Caco-2 (cell line): ENCODE measurements around the gene PPP1R12C. TPM values are rescaled to one million over a fixed set of nuclear protein-coding genes. Genes with fewer than 3 reads are reported as not detected.
A peak's percentile ranks its signal among the peaks of the same experiment; 100 is the strongest.

ENCODE experiments used
- BruUV-seq: library from RNA; stranded (reverse); fragments of 400-500 nt; replicated peaks from 2 replicates; lab custom pipeline; 2021; lab: Mats Ljungman, UMichigan
- CTCF ChIA-PET: fragments of 300-600 bp; sonication (Branson Sonifier 250); formaldehyde crosslinking; loops from one replicate; lab custom pipeline; 2022; ENCODE audit warnings: antibody characterized with exemption; lab: Charles Lee
- POLR2A ChIA-PET: fragments of 300-600 bp; sonication (Branson Sonifier 250); formaldehyde crosslinking; loops from one replicate; lab custom pipeline; 2022; ENCODE audit warnings: antibody characterized with exemption; lab: Charles Lee
- DNase-seq, 2 experiments: peaks; one replicate each; pipeline versions ENCODE4 v3.0.0 to v3.0.0-alpha.2; 2020 to 2022
- H3K27me3 ChIP-seq: replicated peaks from 2 replicates; pipeline ENCODE4 v1.6.0; 2011; ENCODE audit warnings: low read length; ENCODE audit not compliant: control insufficient read depth, insufficient read depth
- H3K36me3 ChIP-seq: 2 replicates; pipeline ENCODE4 v1.5.1; 2011; ENCODE audit warnings: low read length; ENCODE audit not compliant: control insufficient read depth, insufficient read depth
- H3K4me1 ChIP-seq: fragments of 250-450 bp; sonication (Bioruptor Pico); 2 replicates; pipeline ENCODE4 v1.5.1; 2020; ENCODE audit warnings: mild to moderate bottlenecking
- H3K4me3 ChIP-seq: 2 replicates; pipeline ENCODE4 v1.5.1; 2011; ENCODE audit warnings: low read depth, mild to moderate bottlenecking, control low read depth, low read length
- H3K9me3 ChIP-seq: fragments of 250-450 bp; sonication (Bioruptor Pico); 2 replicates; pipeline ENCODE4 v1.5.1; 2020; ENCODE audit warnings: mild to moderate bottlenecking, moderate library complexity
- H3K27ac Mint-ChIP-seq: one replicate; pipeline ENCODE4 v1.8.0; 2022; ENCODE audit warnings: mixed read lengths; ENCODE audit not compliant: unreplicated experiment
- H3K27me3 Mint-ChIP-seq: one replicate; pipeline ENCODE4 v1.8.0; 2022; ENCODE audit warnings: mixed read lengths; ENCODE audit not compliant: insufficient read depth, unreplicated experiment
- H3K36me3 Mint-ChIP-seq: one replicate; pipeline ENCODE4 v1.8.0; 2022; ENCODE audit warnings: mild to moderate bottlenecking, mixed read lengths; ENCODE audit not compliant: insufficient read depth, unreplicated experiment
- H3K4me1 Mint-ChIP-seq: one replicate; pipeline ENCODE4 v1.8.0; 2022; ENCODE audit warnings: low read depth, mixed read lengths; ENCODE audit not compliant: unreplicated experiment
- H3K4me3 Mint-ChIP-seq: one replicate; pipeline ENCODE4 v1.8.0; 2022; ENCODE audit warnings: mild to moderate bottlenecking, moderate library complexity, mixed read lengths; ENCODE audit not compliant: unreplicated experiment
- H3K9me3 Mint-ChIP-seq: one replicate; pipeline ENCODE4 v1.8.0; 2022; ENCODE audit warnings: mixed read lengths; ENCODE audit not compliant: unreplicated experiment
- intact Hi-C: fragments of 100-400 bp; cut with micrococcal nuclease; formaldehyde crosslinking; loops from one replicate; pipeline ENCODE4 v1.10.0; 2022; ENCODE audit not compliant: unreplicated experiment
- total RNA-seq: library from RNA; stranded (reverse); gene quantifications from 2 replicates; pipeline ENCODE4 v1.2.3, GENCODE V29; 2022
- TF ChIP-seq, protein P1 (sequence below), 2 experiments: fragments of 200-600 bp in 1 of 2; IDR thresholded peaks; 1 replicate in 1 of 2; 2 replicates in 1 of 2; pipeline versions ENCODE4 v1.5.1 to v1.8.0; 2011 to 2022; ENCODE audit warnings: antibody characterized with exemption in 1 of 2, control low read depth in 1 of 2, inconsistent platforms in 1 of 2, low read depth in 1 of 2, low read length in 1 of 2, mild to moderate bottlenecking in 1 of 2, moderate library complexity in 1 of 2; ENCODE audit not compliant: insufficient read depth in 1 of 2, severe bottlenecking in 1 of 2, unreplicated experiment in 1 of 2

Gene PPP1R12C
- total RNA-seq, 1 experiment from 2014 or later: 104 TPM

DNA sequence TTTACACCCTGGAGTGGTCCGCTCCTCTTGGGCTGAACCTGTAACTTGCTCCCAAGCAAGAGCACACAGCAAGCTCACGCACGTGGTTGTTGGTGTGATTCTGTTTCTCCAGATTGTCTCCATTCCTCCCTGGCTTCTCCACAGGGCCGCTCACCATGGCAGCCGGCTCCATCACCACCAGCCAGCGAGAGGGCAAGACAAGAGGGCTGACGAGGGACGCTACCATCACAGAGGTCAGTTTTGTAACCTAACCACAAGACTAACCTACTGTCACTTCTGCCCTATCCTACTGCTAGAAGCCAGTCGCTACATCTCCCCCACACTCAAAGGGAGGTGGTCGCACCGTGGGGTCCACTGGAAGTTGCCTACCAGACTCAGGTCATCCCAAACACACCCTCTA is 74.7 kb downstream of the PPP1R12C start:
- Mint-ChIP-seq H3K4me1 (no peaks in the 10 kb centered on the region), H3K27me3 (no peaks in the 10 kb centered on the region), H3K36me3 (peaks cover 77% of the 10 kb centered on the region), H3K9me3 (no peaks in the 10 kb centered on the region), H3K27ac (no peak overlapping the region), H3K4me3 (no peak overlapping the region)
- Histone ChIP-seq H3K27me3 (no peaks in the 10 kb centered on the region), H3K4me3 (no peak overlapping the region), H3K9me3 (no peaks in the 10 kb centered on the region), H3K4me1 (no peaks in the 10 kb centered on the region), H3K36me3 (peaks cover 4% of the 10 kb centered on the region)
- intact Hi-C loops: no loop called here
- BruUV-seq: no TSS peak
- ChIA-PET CTCF (no interaction called here), POLR2A (no interaction called here)
- DNase-seq: no peak
- TF ChIP-seq, protein P1, sequence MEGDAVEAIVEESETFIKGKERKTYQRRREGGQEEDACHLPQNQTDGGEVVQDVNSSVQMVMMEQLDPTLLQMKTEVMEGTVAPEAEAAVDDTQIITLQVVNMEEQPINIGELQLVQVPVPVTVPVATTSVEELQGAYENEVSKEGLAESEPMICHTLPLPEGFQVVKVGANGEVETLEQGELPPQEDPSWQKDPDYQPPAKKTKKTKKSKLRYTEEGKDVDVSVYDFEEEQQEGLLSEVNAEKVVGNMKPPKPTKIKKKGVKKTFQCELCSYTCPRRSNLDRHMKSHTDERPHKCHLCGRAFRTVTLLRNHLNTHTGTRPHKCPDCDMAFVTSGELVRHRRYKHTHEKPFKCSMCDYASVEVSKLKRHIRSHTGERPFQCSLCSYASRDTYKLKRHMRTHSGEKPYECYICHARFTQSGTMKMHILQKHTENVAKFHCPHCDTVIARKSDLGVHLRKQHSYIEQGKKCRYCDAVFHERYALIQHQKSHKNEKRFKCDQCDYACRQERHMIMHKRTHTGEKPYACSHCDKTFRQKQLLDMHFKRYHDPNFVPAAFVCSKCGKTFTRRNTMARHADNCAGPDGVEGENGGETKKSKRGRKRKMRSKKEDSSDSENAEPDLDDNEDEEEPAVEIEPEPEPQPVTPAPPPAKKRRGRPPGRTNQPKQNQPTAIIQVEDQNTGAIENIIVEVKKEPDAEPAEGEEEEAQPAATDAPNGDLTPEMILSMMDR (IDR thresholded peaks at IDR 0.05; ENCODE audit: insufficient read depth in 1 of 2, low read depth in 1 of 2, low read length in 1 of 2, severe bottlenecking in 1 of 2, unreplicated experiment in 1 of 2): no peak

DNA sequence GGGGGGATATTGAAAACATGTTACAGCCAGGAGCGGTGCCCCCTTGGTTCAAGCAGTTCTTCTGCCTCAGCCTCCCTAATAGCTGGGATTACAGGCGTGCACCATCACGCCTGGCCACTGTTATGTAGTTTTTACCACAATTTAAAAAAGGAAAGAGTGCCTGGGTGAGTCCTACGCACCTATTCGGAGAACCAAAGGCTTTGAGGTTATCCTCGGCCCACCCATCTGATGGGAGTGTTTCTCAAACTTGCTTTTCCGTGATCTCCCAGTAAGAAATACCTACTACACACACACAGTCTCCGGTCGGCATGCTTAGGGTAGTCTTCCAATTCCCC is 75.1 kb downstream of the PPP1R12C start:
- POLR2A ChIA-PET: no interaction called here
- Mint-ChIP-seq H3K27ac (no peak overlapping the region), H3K27me3 (no peaks in the 10 kb centered on the region), H3K4me3 (no peak overlapping the region), H3K4me1 (no peaks in the 10 kb centered on the region), H3K36me3 (peaks cover 75% of the 10 kb centered on the region), H3K9me3 (no peaks in the 10 kb centered on the region)
- H3K27me3 ChIP-seq: no peaks in the 10 kb centered on the region
- H3K9me3 ChIP-seq: no peaks in the 10 kb centered on the region
- intact Hi-C loops: no loop called here
- BruUV-seq: TSS peak; percentile 13
- TF ChIP-seq, protein P1 (IDR thresholded peaks at IDR 0.05; ENCODE audit: insufficient read depth in 1 of 2, low read depth in 1 of 2, low read length in 1 of 2, severe bottlenecking in 1 of 2, unreplicated experiment in 1 of 2): no peak
- H3K36me3 ChIP-seq: peaks cover 3% of the 10 kb centered on the region
- DNase-seq: no peak
- CTCF ChIA-PET: interaction anchor here (0.6 kb wide), 1 partner anchor 552 kb away, joined by 3 read pairs; no protein-coding TSS in a partner anchor
- no peak overlapping the region for H3K4me3 ChIP-seq
- no peaks in the 10 kb centered on the region for H3K4me1 ChIP-seq

DNA sequence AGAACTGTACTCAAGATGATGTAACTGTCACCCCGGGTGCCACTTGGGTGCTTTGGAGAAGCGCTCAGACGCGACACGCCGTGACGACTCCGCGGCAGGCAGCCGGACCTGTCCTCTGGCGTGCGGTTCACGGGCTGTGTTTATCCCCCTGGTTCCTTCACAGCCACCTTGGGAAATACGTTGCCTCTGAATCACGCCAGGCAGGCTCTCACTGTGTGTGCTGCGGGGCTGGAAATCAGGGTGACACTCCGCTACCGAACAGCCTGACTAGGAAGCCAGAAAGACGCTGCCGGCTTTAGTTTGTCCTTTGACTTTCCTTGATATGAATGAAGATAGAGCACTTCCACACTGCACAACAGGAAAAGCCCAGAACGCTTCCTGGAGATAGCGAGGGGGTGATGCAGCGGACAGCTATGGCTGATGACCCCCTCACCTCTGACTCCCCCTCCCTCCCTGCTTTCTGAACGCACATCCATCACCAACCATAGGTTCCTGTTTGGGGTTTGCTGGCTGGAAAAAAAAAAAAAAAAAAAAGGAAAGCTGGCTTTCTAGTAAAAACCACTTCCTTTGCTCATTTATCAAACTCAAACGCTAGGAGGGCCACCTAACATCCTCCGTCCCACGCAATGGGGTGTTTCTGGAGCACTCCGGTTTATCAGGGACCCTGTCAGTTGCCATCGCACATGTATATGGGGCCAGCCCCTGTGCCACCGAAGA is 75.7 kb downstream of the PPP1R12C start:
- no peak overlapping the region for H3K4me3 Mint-ChIP-seq
- peaks cover 70% of the 10 kb centered on the region for H3K36me3 Mint-ChIP-seq
- CTCF ChIA-PET: interaction anchor here (0.6 kb wide), 1 partner anchor 552 kb away, joined by 3 read pairs; no protein-coding TSS in a partner anchor
- intact Hi-C loops: no loop called here
- H3K4me1 Mint-ChIP-seq: no peaks in the 10 kb centered on the region
- POLR2A ChIA-PET: no interaction called here
- H3K9me3 ChIP-seq: no peaks in the 10 kb centered on the region
- H3K27ac Mint-ChIP-seq: no peak overlapping the region
- H3K36me3 ChIP-seq: no peaks in the 10 kb centered on the region; the same call in none of the 2 replicates
- no peak overlapping the region for H3K4me3 ChIP-seq
- no peaks in the 10 kb centered on the region for H3K4me1 ChIP-seq
- no TSS peak for BruUV-seq
- H3K9me3 Mint-ChIP-seq: no peaks in the 10 kb centered on the region
- no peaks in the 10 kb centered on the region for H3K27me3 ChIP-seq
- DNase-seq: no peak
- TF ChIP-seq, protein P1 (IDR thresholded peaks at IDR 0.05; ENCODE audit: insufficient read depth in 1 of 2, low read depth in 1 of 2, low read length in 1 of 2, severe bottlenecking in 1 of 2, unreplicated experiment in 1 of 2): no peak
- H3K27me3 Mint-ChIP-seq: no peaks in the 10 kb centered on the region
